HEK293 (cell line): ENCODE data around the gene SSB.

Experiments used
- ZFP3 ChIP-seq: fragments of 450-650 bp; formaldehyde crosslinking; IDR thresholded peaks from 2 replicates; pipeline ENCODE4 v1.5.1; 2016; ENCODE audit warnings: low read depth, missing biosample characterization, missing genetic modification characterization
- ZNF24 ChIP-seq: fragments of 450-650 bp; formaldehyde crosslinking; IDR thresholded peaks from 2 replicates; pipeline ENCODE4 v1.5.1; 2016; ENCODE audit warnings: missing biosample characterization, missing genetic modification characterization

DNA sequence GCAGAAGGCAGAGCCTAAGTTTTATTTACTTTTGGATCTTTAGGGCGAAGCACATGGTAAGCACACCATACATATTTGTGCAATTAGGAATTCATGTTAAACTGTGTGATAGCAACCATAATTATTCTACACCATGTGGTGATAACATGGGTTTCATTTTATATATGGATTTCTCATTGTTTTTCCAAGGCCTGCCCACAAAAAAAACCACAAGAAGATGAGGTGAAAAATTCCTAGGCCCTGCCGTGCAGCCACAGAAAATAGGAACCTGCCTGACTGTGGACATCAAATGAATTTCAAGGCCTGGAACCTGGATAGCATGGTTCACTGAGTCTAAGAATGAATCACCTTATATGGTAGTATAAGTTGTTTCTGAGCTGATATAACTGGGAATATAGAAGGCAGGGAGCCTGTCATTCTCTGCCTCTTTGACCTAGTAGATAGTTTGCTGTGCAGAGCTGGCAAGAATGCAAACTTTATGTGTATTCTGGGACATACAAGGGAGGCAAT is 22.4 kb upstream of the SSB start:
- TF ChIP-seq ZFP3 (tag by site-specific recombination) (no peak), ZNF24 (no peak)
